ENCODE data around the gene GBE1.

DNA sequence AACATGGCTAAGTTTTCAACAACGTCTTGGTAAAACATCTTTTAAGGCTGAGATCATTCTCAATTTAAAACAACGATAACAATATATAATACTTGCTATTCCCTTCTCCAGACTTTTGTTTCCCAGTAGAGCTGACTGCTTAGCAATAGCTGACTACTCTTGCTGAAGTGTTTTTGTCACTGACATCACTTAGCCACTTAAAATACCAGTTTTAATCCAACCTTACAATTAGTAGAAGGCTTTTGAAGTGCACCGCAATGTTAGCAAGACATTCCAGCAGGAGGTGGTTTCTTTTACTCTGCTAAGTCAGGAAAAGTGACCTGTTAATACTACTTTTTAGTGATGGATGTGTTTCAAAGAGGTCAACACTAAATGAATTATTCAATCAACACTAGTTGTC is 28.7 kb upstream of the GBE1 start:
- TF ChIP-seq POLR2A (IDR thresholded peaks at IDR 0.05): no peak
- TF ChIP-seq, protein P1, sequence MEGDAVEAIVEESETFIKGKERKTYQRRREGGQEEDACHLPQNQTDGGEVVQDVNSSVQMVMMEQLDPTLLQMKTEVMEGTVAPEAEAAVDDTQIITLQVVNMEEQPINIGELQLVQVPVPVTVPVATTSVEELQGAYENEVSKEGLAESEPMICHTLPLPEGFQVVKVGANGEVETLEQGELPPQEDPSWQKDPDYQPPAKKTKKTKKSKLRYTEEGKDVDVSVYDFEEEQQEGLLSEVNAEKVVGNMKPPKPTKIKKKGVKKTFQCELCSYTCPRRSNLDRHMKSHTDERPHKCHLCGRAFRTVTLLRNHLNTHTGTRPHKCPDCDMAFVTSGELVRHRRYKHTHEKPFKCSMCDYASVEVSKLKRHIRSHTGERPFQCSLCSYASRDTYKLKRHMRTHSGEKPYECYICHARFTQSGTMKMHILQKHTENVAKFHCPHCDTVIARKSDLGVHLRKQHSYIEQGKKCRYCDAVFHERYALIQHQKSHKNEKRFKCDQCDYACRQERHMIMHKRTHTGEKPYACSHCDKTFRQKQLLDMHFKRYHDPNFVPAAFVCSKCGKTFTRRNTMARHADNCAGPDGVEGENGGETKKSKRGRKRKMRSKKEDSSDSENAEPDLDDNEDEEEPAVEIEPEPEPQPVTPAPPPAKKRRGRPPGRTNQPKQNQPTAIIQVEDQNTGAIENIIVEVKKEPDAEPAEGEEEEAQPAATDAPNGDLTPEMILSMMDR (IDR thresholded peaks at IDR 0.05): no peak

Data from sigmoid colon (tissue), 3 donors.